ENCODE measurements around the gene ERG28.

Gene ERG28

DNA sequence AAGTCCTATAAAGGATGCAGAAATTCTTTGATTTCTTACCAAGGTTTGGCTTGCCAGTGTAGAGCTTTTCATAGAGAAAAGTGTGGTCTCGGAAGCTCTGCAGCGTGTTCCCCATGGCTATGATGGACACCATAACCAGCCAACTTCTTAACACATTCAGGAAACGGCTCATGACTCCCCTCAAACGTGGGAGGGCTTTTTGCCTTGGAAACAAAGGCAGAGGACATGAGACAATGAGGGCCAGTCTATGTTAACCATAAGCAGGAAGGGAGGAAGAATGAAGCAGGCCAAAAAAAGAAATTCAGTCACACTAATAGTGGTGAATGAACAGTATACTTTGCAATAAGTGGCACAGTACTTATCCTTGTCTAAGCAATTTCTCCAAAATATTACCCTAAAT, 3.3 kb downstream of the ERG28 start:
- no peak for DNase-seq

DNA sequence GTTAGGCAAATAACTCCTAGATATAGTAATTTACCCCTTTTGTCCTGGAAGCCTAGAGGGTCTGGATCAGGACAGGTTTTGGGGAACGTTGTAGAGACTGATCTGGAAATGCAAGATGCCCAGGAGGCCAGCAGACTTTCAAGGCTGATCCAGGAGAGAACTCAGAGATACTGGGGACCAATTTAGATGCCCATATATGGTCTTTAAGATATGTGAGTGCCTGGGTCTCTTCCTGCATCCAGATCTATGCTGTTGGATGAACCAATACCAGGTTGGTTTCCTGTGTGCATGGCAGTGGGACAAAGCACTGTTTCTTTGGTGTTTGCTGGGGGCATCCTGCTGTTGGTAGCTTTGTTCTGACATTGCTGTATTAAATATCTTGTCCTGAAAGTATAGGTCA, 5.4 kb downstream of the ERG28 start:
- DNase-seq, result no peak

DNA sequence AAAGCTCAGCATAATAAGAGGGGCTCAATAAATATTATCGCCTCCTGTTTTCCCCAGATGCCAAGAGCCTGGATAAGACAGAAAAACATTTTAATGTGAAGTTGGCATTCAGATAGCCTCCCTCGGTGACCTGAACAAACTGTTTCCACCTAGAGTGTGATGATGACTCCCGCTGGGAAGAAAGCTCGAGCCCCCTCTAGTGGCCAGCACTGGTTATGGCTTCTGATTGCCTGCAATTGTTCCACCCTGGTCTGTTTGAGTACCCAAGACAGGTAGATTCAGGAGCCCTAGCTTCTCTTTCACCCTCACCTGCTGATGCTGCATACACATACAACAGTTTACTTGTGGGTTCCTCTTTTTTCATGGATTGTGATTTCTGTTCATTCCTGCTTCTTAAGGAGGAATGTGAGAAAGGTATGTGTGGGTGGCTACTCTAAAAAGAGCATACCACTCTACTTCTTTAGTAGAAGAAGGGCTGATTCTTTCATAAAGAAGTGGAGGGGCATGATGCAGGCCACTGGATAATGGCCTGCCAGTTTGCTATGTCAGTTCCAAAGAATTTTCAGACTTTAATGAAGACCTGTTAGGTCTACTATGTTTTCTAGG, 6.4 kb downstream of the ERG28 start:
- DNase-seq, result peak; percentile 84

DNA sequence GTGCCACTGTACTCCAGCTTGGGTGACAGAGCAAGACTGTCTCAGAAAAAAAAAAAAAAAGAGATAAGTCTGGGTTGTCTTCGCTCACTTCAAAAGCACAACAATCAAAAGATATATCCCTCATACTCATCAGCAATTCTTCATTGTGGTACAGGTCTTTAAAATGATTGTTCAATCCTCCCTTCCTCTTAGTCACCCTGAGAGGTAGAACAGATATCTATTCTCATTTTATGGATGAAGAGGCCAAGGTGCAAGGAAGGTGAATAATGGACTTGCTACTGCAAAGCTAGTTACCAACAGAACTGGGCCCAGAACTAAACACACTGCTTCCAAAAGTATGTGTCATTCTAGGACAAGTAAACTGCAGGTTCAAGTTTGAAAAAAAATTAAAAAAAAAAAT, 7.1 kb downstream of the ERG28 start:
- DNase-seq, result no peak

DNA sequence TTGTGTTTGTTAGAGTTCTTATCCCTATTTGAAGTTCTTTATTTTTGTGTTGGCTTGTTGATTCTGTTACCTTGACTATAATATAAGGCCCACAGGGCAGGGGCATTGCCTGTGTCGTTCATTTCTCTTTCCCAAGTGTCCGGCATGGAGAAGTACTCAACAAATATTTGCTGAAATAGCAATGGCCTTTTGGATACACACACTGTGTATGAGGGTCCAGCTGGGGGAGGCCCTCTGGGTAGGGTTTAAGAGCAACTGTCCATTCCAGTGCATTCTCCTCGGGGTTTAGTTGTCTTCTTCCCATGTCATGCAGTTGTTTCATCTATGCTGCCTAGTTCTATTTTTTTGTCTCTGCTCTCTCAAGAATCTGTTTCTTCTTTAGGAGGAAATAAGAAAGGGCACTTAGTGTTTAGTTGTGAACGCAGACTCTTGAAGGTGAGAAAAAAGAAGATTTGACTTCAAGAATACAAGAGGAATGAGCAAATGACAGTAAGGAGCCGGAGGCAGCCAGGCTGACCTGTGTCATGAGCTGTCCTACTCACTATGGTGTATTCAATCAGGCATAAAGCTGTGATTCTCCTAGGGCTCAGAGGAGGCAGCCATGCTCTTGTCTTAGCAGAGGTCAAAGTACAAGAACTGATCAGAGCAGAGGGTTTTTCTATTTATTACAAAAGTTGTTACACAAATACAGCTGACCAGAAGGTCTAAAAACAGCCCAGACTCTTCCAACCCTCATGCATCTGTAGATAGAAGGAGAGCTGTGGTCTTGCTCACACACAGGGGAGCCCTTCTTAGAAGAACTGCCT, 10.2 kb downstream of the ERG28 start:
- no peak for DNase-seq

DNA sequence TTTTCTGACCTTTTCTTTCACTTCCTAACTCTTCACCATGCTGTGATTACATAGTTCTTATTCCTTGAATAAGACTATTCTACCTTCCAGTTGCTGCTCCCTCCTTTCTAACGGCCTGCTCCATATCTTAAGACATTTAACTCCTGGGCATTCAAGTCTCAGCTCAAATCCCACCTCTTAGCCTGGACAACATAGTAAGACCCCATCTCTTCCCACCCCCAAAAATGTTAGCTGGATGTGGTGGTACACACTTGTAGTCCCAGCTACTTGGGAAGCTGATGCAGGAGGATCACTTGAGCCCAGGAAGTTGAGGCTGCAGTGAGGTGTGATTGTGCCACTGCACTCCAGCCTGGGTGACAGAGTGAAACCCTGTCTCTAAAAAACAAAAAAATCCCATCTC, 10.9 kb downstream of the ERG28 start:
- DNase-seq, result no peak

DNA sequence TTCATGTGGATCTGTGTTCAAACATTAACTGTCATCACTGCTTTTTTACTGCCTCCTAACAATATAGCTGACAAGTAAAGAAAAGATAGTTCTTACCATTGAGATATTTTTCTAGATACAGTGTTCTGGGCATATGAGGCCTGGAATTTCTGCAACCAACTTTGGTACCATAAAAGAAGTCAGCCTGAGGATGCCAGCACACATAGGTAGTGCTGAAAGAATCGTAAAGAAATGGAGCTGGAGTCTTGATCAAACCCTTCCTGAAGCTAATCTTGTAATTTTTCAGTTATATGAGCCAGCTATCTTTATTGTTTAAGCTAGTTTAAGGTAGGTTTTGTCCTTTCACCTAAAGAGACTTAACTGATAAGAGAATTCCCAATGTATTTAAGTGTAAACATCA, 11.3 kb downstream of the ERG28 start:
- no peak for DNase-seq

DNA sequence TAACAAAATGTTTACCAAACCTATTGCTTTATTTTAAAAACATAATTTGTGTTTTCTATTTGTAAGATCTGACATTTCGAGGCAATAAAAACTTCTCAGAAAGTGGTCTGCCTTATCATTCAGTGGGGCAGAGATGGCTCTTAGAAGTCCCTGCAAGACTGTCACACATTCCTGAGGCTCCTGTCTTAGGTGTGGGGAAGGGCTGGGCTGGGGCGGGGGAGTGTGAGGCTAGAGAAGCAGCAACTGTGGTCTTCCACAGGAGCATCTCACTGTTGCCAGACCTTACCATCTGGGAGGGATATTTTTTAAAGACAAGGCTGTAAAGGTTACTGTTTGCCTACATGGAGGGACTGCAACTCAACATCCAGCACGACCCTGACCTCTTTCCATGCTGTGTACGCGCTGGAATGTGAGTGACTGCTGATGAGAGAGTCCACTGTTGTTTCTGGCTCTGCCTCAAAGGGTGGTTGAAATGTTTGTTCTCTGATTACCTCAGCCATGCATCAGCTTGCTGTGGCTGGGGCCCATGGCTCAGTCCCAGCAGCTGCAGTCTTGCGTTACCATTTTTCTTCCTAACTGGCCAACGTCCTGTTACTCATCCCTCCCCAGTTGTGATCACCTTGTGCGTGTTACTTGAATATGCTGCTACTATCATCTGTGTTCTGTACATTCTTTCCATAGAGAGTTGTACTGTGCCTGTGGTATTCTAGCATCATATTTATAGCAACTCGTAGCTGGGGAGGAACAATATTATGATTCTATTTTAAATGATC, 12.4 kb downstream of the ERG28 start:
- DNase-seq, result no peak

DNA sequence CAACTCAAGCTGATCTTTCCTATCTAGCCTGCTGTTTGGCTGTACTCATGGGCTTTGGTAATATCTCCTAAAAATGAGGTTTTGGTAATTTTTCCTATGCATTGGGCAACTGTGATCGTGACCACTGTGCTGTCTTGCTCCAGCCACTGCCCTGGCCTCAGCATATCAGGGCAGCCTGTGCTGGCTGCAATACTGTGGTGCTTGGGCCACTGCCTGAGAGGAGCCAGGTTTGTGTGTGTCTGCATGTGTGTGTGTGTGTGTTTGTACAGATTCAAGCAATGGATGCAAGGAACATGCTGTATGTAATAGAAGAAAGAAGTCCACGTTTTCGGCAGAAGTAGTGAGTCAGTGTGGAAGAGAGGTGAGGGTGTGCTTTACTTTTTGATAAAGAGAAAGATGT, 13.0 kb downstream of the ERG28 start:
- DNase-seq, result no peak

DNA sequence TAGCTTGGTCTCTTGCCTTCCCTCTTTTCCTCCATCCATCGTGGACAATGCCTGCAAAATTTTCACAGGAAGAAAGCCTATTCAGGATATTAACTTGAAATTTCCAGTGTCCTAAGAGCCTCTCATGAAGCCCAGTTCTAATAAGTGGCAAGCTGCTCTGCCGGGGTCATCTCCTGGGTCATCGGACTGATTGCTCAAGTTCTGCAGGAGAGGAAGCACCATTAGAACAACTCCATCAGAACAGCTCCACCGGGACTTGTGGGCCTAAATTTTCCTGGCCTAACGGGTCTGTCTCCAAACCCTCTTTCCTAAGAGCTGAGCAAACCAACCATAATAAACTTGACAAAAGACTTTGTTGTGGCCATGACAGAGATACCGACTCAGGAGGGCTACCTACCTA, 13.9 kb downstream of the ERG28 start:
- DNase-seq, result no peak

DNA sequence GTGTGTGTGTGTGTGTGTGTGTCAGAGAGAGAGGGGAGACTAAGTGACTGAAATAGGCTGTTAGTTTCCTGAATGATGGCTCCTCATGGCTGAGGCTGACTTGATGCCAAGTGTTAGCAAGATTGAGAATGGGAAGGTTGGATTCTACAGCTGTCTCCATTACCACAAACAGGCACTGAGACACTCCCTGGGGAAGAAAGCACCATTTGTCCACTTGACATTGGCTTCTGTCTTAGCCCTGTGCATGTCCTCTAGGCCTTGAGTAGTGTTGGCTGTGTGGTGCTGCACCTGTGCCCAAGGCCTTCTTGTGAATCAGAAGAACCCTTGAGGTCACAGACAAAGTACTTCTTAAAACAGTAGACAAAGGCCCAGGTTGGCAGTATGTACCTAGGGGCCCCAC, 15.6 kb downstream of the ERG28 start:
- no peak for DNase-seq

DNA sequence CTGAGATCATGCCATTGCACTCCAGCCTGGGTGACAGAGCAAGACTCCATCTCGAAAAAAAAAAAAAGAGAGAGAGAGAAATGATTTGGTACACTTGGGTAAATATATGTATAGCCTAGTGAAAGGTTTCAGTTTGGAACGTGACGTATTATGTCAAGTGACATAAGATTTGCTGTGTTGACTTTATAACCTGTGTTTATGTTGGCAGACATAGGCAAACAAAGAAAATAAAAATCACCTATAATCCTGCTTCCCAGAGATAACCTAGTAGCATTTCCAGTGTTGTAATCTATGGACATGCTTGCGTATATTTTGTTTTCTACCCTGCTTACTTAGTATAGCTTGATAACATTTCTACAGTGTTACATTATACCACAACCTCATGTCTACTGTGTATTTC, 16.7 kb downstream of the ERG28 start:
- DNase-seq, result no peak

DNA sequence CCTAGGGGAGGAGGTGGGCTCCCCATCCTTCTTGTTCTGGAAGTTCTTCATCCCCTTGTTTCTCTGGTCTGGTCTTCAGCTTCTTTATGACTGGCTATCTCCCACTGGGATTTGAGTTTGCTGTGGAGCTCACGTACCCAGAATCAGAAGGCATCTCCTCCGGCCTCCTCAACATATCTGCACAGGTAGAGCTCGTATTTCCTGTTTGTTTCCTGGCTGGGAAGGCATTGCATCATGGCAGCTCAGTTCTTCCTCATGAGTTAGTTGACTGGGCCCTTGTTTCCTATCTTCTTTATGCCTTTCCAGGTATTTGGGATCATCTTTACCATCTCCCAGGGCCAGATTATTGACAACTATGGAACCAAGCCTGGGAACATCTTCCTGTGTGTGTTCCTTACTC, 19.8 kb downstream of the ERG28 start:
- no peak for DNase-seq

DNA sequence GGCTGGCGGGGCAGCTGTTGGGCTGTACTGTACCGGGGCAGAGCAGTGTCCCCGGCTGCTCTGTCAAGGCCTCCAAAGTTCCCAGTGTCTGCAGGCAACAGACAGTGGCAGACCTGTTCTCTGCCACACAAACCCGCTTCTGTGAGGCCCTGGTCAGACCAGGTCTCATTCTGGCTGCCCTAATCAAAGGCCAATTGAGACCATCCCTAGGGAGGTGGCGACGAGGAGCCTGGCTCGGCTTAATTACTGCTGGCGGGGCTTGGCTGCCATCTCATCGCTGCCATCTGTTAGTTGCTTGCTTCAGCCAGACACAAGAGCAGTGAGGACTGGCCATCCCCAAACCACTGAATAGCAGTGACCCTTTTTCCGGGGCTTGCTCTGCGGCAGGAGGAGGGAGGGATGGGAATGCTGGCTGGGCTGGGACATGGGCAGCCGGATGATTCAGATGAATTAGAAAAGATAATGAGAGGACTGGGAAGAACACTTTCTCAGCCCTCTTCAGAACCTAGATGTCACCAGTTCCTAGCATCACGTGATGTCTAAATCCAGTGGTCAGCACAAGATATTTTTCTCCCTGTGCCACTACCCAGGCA, 24.5 kb downstream of the ERG28 start:
- DNase-seq, result no peak

DNA sequence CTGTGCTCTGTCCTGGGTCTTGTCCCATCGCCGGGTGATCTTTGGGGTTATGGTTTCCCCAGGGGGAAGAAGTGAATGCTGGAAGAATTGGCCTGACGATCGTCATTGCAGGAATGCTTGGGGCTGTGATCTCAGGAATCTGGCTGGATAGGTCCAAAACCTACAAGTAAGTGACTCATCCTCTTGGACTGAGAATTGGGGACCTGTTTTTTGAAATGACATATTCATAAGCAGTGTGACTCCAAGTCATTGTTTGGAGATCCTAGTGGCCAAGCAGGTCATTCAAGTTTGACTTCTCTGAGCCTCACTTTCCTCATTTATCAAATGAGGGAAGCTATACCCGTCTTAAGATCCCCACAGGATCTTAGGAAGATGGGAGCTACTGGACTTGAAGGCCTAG, 25.8 kb downstream of the ERG28 start:
- no peak for DNase-seq

DNA sequence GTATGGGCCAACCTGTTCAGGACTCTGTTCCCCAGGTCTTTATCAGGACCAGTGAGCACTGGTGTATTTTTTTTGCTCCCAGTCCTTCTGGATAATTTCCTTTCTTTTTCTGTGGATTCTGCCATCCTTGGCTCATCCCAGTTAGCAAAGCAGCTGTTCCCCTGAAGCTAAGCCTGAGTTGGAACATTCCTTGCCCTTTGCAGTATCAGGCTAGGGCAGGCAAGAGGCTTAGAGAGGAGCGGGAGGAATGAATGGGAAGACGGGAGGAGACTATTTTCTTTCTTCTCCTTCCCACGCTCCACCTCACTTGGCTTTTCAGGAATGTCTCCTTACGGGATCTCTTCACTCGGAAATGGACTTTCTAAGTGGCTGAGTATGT, 29.2 kb downstream of the ERG28 start:
- no peak for DNase-seq

DNA sequence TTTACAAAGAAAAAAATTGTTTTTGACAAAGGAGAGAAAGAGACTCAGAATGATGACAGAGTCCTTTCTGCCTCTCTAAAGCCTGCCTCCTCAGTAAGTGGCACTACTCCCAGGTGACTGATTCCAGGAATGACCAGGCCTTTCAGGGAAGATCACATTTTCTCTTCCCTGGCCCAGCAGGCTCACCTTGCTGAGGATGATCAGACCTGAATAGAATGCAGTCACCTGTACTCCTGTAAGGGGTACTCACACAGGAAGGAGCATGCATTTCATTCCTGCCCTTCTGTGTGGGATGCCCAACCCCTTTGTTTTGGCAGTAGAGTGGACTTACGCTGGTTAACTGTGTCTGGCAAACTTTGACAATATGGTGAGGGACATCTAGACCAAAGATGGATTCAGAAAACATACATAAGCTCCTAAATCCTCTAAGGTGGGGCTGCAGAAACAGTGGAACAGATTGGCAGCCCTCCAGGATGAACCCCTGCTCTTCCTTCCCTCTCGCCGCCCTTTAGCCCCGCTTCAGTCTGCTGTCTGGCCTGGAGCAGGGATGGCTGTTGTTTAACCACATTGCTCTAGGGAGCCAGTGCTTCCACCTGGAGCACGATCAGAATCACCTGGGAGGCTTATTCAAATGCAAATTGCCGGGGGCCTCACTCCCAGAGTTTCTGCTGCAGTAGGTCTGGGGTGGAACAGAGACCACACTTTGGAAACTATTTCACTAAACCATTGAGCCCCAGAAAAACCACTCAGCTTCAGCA, 29.8 kb downstream of the ERG28 start:
- DNase-seq, result no peak

DNA sequence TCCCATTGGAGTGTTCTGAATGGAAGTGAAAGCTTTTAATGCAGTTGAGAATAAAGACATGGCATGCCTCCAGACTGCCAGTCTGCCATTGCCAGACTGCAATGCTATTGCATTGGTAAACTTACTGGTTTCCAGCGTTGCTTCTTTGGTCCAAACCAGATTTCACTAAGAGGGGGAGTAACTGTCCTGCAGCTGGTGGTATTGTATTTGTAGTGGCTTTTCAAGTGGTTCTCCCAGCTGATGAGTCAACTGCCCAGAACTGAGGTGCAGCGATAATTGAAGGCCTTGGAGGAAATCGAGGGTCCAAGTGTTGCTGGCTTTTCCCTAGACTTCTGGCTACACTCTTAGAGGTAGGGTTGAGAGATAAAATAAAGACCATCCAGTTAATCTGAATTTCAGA, 31.9 kb downstream of the ERG28 start:
- DNase-seq, result no peak

DNA sequence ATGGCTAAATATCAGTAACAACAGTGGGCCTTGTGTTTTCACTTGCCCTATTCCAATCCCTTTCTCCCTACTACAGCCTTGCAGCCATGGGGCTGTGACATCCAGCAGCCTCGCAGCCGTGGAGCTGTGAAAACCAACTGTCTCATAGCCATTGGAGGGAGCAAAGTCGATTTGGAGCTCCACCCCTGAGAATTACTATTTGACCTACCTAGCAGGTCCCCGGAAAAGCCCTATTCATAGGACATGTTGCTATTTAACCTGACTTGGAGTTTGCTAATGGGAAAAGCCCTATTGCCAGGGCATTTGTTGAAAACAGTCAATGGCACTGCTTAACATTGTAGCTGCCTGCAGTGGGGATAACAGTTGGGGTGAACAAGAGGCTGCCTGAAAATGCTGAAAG, 33.3 kb downstream of the ERG28 start:
- no peak for DNase-seq

DNA sequence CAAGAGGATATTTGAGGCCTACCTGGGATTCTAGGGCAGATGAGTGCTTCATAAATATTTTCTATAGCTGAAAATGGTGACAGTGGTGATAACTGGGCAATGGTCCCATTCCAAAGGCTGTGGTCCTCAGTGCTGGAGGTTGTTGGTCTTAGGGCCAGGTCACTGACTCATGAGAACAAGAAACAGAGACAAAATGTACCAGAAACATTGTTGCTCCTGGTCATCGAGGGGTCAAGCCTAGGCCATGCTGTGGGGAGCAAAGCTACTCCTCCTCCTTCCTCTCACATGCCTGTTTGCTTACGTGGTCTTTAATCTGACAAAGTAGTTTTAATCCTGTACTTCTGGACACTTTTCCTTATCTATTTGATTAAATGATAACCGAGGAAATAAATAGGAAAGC, 33.8 kb downstream of the ERG28 start:
- DNase-seq, result no peak

DNA sequence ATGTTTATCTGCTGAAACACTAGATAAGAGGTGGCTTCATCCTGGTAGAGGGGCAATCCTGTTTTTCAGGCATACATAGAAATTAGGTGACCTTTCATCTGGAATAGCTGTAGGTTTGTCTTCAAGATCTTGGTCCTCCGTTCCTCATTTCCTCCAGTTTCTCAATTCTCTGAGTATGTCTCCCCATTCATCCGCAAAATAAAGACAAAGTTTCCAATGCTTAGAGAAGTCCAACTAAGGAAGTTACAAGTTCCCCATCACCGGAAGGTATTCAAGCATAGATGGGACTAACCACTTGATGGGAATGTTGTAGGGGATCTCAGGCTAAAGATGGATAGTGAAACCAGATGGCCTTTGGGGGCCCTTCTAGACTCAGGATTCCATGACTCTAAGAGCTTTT, 34.3 kb downstream of the ERG28 start:
- DNase-seq, result no peak

DNA sequence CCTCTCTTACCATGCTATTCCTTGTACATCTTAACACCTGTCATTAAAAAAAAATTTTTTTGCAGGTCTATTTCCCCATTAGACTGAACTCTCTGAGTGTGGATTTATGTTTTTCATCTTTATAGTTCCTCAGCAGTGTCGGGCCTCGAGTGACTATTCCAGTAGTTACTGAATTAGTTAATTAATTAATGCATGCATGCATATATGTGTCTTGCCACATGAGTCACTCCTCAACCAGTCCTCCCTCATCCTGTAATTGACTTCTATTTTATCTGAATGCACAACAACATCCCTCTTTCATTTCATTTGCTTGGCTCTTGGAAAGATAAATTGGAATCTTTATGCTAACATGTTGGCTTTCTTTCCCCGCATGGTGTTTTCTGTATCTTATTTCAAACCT, 35.6 kb downstream of the ERG28 start:
- DNase-seq, result no peak

DNA sequence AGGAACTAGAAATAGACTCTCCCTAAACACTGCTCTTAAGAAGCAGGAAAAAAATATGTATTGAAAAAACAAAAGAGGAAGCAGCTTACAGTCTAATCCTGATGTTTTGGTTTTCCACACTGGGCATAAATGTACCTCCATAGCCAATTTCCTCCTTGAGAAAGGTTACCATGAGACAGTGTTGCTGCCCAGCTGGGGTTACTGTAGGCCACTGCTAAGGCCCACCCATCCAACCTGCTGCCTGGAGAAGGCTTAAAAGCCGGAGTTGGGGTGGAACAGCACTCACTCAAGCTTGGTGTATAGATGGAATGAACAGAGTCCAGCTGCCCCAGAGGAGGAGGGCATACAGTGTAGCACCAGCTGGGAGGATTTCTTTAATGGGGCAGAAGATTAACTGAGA, 41.1 kb downstream of the ERG28 start:
- no peak for DNase-seq

Measured in CD4-positive, alpha-beta T cell treated with Interleukin-17A for 1 hour (primary cell).